Keratinocyte (primary cell): ENCODE results near the gene EGR2. TPM values are rescaled to one million over a fixed set of nuclear protein-coding genes. Genes with fewer than 3 reads are reported as not detected.

ENCODE experiments used
- DNase-seq: peaks from one replicate; pipeline ENCODE4 v3.0.0-alpha.2; 2011; ENCODE audit warnings: low read depth, missing footprints, low spot score
- FAIRE-seq: peaks from 2 replicates; lab custom pipeline; 2011; peaks lifted over from hg19 to GRCh38; lab: Jason Lieb, UNC
- H2AFZ ChIP-seq: 2 replicates; pipeline ENCODE4 v1.6.0; 2012; ENCODE audit warnings: low read length, control low read depth, inconsistent platforms; ENCODE audit not compliant: control insufficient read depth
- H3K27ac ChIP-seq: 2 replicates; pipeline ENCODE4 v1.5.1; 2011; ENCODE audit warnings: low read length; ENCODE audit not compliant: control insufficient read depth, insufficient read depth
- H3K27me3 ChIP-seq: 3 replicates; pipeline ENCODE4 v1.6.0; 2011; ENCODE audit warnings: low read length; ENCODE audit not compliant: control insufficient read depth, insufficient read depth; ENCODE audit errors: extremely low read depth
- H3K36me3 ChIP-seq, 2 experiments: 2 replicates in 1 of 2; 3 replicates in 1 of 2; pipeline ENCODE4 v1.5.1; 2011; ENCODE audit warnings: low read length in 2 of 2, mild to moderate bottlenecking in 1 of 2; ENCODE audit not compliant: control insufficient read depth in 2 of 2, insufficient read depth in 2 of 2; ENCODE audit errors: extremely low read depth in 1 of 2
- H3K4me1 ChIP-seq: 3 replicates; pipeline ENCODE4 v1.5.1; 2011; ENCODE audit warnings: low read length; ENCODE audit not compliant: control insufficient read depth, insufficient read depth; ENCODE audit errors: extremely low read depth
- H3K4me2 ChIP-seq: 3 replicates; pipeline ENCODE4 v1.6.0; 2011; ENCODE audit warnings: low read depth, low read length; ENCODE audit not compliant: control insufficient read depth, insufficient read depth; ENCODE audit errors: extremely low read depth
- H3K4me3 ChIP-seq, 3 experiments: fragments of 200-600 bp in 1 of 3; sonication (generic) in 1 of 3; 2 replicates in 2 of 3; 3 replicates in 1 of 3; pipeline ENCODE4 v1.5.1; 2011 to 2016; ENCODE audit warnings: low read length in 3 of 3, mild to moderate bottlenecking in 3 of 3, control low read depth in 2 of 3, inconsistent platforms in 1 of 3, low read depth in 1 of 3, mixed read lengths in 1 of 3, mixed run types in 1 of 3, moderate library complexity in 1 of 3; ENCODE audit not compliant: control insufficient read depth in 2 of 3, insufficient read depth in 2 of 3; ENCODE audit errors: extremely low read depth in 1 of 3
- H3K79me2 ChIP-seq: 2 replicates; pipeline ENCODE4 v1.6.0; 2012; ENCODE audit warnings: low read length; ENCODE audit not compliant: control insufficient read depth, insufficient read depth
- H3K9ac ChIP-seq: 3 replicates; pipeline ENCODE4 v1.6.0; 2011; ENCODE audit warnings: low read length; ENCODE audit not compliant: control insufficient read depth, insufficient read depth; ENCODE audit errors: extremely low read depth
- H3K9me1 ChIP-seq: 3 replicates; pipeline ENCODE4 v1.6.0; 2011; ENCODE audit warnings: low read length; ENCODE audit not compliant: control insufficient read depth, insufficient read depth; ENCODE audit errors: extremely low read depth
- H3K9me3 ChIP-seq: 2 replicates; pipeline ENCODE4 v1.5.1; 2012; ENCODE audit warnings: low read depth, low read length; ENCODE audit not compliant: control insufficient read depth
- H4K20me1 ChIP-seq: 3 replicates; pipeline ENCODE4 v1.6.0; 2011; ENCODE audit warnings: low read length; ENCODE audit not compliant: control insufficient read depth, insufficient read depth; ENCODE audit errors: extremely low read depth
- CTCF ChIP-seq, 3 experiments: IDR thresholded peaks in 1 of 3; conservative IDR thresholded peaks in 1 of 3; optimal IDR thresholded peaks in 1 of 3; 2 replicates in 2 of 3; 3 replicates in 1 of 3; pipeline versions ENCODE3 to v1.5.1; 2011; ENCODE audit warnings: low read length in 3 of 3, mild to moderate bottlenecking in 3 of 3, moderate library complexity in 2 of 3, control low read depth in 1 of 3, inconsistent platforms in 1 of 3; ENCODE audit not compliant: insufficient read depth in 2 of 3; ENCODE audit errors: extremely low read depth in 1 of 3
- EZH2 ChIP-seq: IDR thresholded peaks from one replicate; pipeline ENCODE4 v1.6.1; 2012; ENCODE audit warnings: inconsistent platforms, mild to moderate bottlenecking, low read length, moderate library complexity
- dilution Hi-C: fragments of 300-500 bp; cut with MboI; formaldehyde crosslinking; loops from one replicate; pipeline ENCODE4 v1.7.0; 2020; ENCODE audit warnings: low sequenced_read_pairs; ENCODE audit not compliant: extremely low pct_ligation_motif_present
- polyA plus RNA-seq, 5 experiments: library from polyadenylated mRNA; depleted of rRNA in 3 of 5; stranded (reverse) in 3 of 5; stranded (forward) in 1 of 5; unstranded in 1 of 5; fragments of >200 nt; gene quantifications; 1 replicate in 1 of 5; 2 replicates in 3 of 5; 3 replicates in 1 of 5; pipeline versions ENCODE4 v1.2.1 to v1.2.3, GENCODE V29; 2011 to 2012; ENCODE audit warnings: missing spikeins in 2 of 5, low read depth in 1 of 5, low replicate concordance in 1 of 5

The EGR2 gene
- polyA plus RNA-seq, 1 donor (not counting 4 experiments of a cell fraction or from before 2014, with no cell fraction given), result 0.22 TPM

GRCh38 chr10:62851442-62851841, 35.3 kb upstream of the EGR2 start:
- Histone ChIP-seq H2AFZ (no peak overlapping the region), H3K79me2 (no peaks in the 10 kb centered on the region), H3K9me3 (no peaks in the 10 kb centered on the region), H3K4me1 (no peaks in the 10 kb centered on the region), H4K20me1 (no peaks in the 10 kb centered on the region), H3K9me1 (no peaks in the 10 kb centered on the region), H3K4me2 (no peak overlapping the region), H3K9ac (no peak overlapping the region), H3K27ac (no peak overlapping the region), H3K27me3 (peaks cover 4% of the 10 kb centered on the region), H3K4me3 (no peak overlapping the region), H3K36me3 (no peaks in the 10 kb centered on the region)
- FAIRE-seq (no peak), DNase-seq (no peak)
- TF ChIP-seq CTCF (optimal IDR thresholded peaks at IDR 0.05 in 1 of 3, IDR thresholded peaks at IDR 0.05 in 1 of 3, conservative IDR thresholded peaks at IDR 0.05 in 1 of 3; ENCODE audit: extremely low read depth in 1 of 3, insufficient read depth in 2 of 3, low read length in 3 of 3), result peak; percentile 53 to 72 (median 70)
- TF ChIP-seq EZH2, result no peak
- dilution Hi-C loops, result no loop called here

GRCh38 chr10:62850646-62851045, 34.5 kb upstream of the EGR2 start:
- Histone ChIP-seq H3K36me3 (no peaks in the 10 kb centered on the region), H3K9me1 (no peaks in the 10 kb centered on the region), H3K9ac (no peak overlapping the region), H3K79me2 (no peaks in the 10 kb centered on the region), H4K20me1 (no peaks in the 10 kb centered on the region), H3K4me3 (no peak overlapping the region), H2AFZ (no peak overlapping the region), H3K9me3 (no peaks in the 10 kb centered on the region), H3K27ac (no peak overlapping the region), H3K4me1 (no peaks in the 10 kb centered on the region), H3K4me2 (no peak overlapping the region), H3K27me3 (peaks cover 4% of the 10 kb centered on the region)
- FAIRE-seq, result no peak
- no peak for TF ChIP-seq EZH2
- no peak for TF ChIP-seq CTCF (optimal IDR thresholded peaks at IDR 0.05 in 1 of 3, IDR thresholded peaks at IDR 0.05 in 1 of 3, conservative IDR thresholded peaks at IDR 0.05 in 1 of 3; ENCODE audit: extremely low read depth in 1 of 3, insufficient read depth in 2 of 3, low read length in 3 of 3)
- dilution Hi-C loops, result no loop called here
- DNase-seq, result no peak
